Measurements from ENCODE around the gene IFIT3. TPM values are rescaled to one million over a fixed set of nuclear protein-coding genes. Genes with fewer than 3 reads are reported as not detected.

IFIT3 gene
- total RNA-seq, 6 experiments from 2014 or later, result 11.5 to 18.6 (median 18.0) TPM

DNA sequence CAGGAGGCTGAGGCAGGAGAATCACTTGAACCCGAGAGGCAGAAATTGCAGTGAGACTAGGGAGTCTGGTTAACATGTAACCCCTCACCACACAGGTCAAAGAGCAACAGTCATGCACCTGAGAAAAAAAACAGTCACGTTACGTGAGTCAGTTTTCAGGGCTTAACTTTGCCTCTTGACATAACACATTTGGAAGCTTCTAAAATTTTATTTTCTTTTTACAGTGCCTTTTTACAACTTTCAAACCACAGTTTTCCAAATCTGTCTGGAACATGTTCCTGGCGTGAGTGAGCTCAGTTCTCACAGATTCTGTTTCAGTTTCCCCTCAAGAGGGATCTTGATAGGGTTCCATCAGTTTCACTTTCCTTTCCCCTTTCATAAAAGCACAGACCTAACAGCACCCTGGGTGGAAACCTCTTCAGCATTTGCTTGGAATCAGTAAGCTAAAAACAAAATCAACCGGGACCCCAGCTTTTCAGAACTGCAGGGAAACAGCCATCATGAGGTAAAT lies 4.4 kb downstream of the IFIT3 start:
- H3K36me3 Mint-ChIP-seq (ENCODE audit: low read depth), result 0 out of 2 replicates have a peak, but pooled peaks cover 6% of the 10 kb centered on the region
- peaks cover 67% of the 10 kb centered on the region for H3K4me1 Mint-ChIP-seq (ENCODE audit: low read depth)

GRCh38 chr10:89335226-89335625 lies 7.4 kb downstream of the IFIT3 start:
- Mint-ChIP-seq H3K4me1 (ENCODE audit: low read depth) (peaks cover 44% of the 10 kb centered on the region), H3K36me3 (ENCODE audit: low read depth) (peaks cover 26% of the 10 kb centered on the region), H3K9me3 (no peaks in the 10 kb centered on the region), H3K27me3 (ENCODE audit: insufficient read depth) (no peaks in the 10 kb centered on the region; the same call in 1 of the 2 replicates), H3K4me3 (no peak overlapping the region), H3K27ac (no peak overlapping the region)
- no peak for DNase-seq
- TF ChIP-seq, protein P1, sequence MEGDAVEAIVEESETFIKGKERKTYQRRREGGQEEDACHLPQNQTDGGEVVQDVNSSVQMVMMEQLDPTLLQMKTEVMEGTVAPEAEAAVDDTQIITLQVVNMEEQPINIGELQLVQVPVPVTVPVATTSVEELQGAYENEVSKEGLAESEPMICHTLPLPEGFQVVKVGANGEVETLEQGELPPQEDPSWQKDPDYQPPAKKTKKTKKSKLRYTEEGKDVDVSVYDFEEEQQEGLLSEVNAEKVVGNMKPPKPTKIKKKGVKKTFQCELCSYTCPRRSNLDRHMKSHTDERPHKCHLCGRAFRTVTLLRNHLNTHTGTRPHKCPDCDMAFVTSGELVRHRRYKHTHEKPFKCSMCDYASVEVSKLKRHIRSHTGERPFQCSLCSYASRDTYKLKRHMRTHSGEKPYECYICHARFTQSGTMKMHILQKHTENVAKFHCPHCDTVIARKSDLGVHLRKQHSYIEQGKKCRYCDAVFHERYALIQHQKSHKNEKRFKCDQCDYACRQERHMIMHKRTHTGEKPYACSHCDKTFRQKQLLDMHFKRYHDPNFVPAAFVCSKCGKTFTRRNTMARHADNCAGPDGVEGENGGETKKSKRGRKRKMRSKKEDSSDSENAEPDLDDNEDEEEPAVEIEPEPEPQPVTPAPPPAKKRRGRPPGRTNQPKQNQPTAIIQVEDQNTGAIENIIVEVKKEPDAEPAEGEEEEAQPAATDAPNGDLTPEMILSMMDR (IDR thresholded peaks at IDR 0.05), result no peak

More for the DNA sequence above, 4.4 kb downstream of the IFIT3 start:
- Mint-ChIP-seq H3K27ac (peak overlapping the region; percentile 86), H3K27me3 (ENCODE audit: insufficient read depth) (peaks cover 2% of the 10 kb centered on the region; the same call in 1 of the 2 replicates), H3K4me3 (peak overlapping the region; percentile 82), H3K9me3 (no peaks in the 10 kb centered on the region)
- DNase-seq, result peak; percentile 33
- TF ChIP-seq, protein P1 (IDR thresholded peaks at IDR 0.05), result no peak

- Mint-ChIP-seq H3K36me3 (ENCODE audit: low read depth) (peaks cover 26% of the 10 kb centered on the region), H3K27me3 (ENCODE audit: insufficient read depth) (no peaks in the 10 kb centered on the region; the same call in 1 of the 2 replicates), H3K27ac (no peak overlapping the region), H3K4me3 (no peak overlapping the region), H3K9me3 (no peaks in the 10 kb centered on the region), H3K4me1 (ENCODE audit: low read depth) (peaks cover 35% of the 10 kb centered on the region)
- DNase-seq, result no peak
- TF ChIP-seq, protein P1 (IDR thresholded peaks at IDR 0.05), result no peak
Observed at GRCh38 chr10:89336241-89336640, 8.4 kb downstream of the IFIT3 start.

- Mint-ChIP-seq H3K9me3 (peaks cover 2% of the 10 kb centered on the region; the same call in 1 of the 2 replicates), H3K27ac (no peak overlapping the region), H3K36me3 (ENCODE audit: low read depth) (peaks cover 31% of the 10 kb centered on the region), H3K27me3 (ENCODE audit: insufficient read depth) (no peaks in the 10 kb centered on the region; the same call in 1 of the 2 replicates), H3K4me1 (ENCODE audit: low read depth) (peaks cover 34% of the 10 kb centered on the region), H3K4me3 (no peak overlapping the region)
- no peak for DNase-seq
- TF ChIP-seq, protein P1 (IDR thresholded peaks at IDR 0.05), result no peak
Observed at GRCh38 chr10:89337484-89337883, 9.7 kb downstream of the IFIT3 start.

GRCh38 chr10:89338713-89339112 lies 10.9 kb downstream of the IFIT3 start:
- H3K4me1 Mint-ChIP-seq (ENCODE audit: low read depth), result peaks cover 33% of the 10 kb centered on the region
- H3K9me3 Mint-ChIP-seq, result peaks cover 4% of the 10 kb centered on the region; the same call in 1 of the 2 replicates
- H3K36me3 Mint-ChIP-seq (ENCODE audit: low read depth), result peaks cover 36% of the 10 kb centered on the region
- DNase-seq, result no peak
- H3K27ac Mint-ChIP-seq, result no peak overlapping the region
- H3K27me3 Mint-ChIP-seq (ENCODE audit: insufficient read depth), result no peaks in the 10 kb centered on the region; the same call in 1 of the 2 replicates
- TF ChIP-seq, protein P1 (IDR thresholded peaks at IDR 0.05), result no peak
- H3K4me3 Mint-ChIP-seq, result no peak overlapping the region

All from HFFc6 (cell line).